Hematopoietic multipotent progenitor cell treated with erythropoietin and hydrocortisone succinate and interleukin-3 and kit ligand, for 6 days (in vitro differentiated cells): ENCODE data around the gene FUOM.
"Not testable (repeated sequence)": the region's sequence is repeated elsewhere in the genome, so short reads cannot be mapped to it uniquely, and the experiment has no call there.

Experiments
- DNase-seq: peaks from one replicate; pipeline ENCODE4 v3.0.0-alpha.2; 2015

Gene FUOM

DNA sequence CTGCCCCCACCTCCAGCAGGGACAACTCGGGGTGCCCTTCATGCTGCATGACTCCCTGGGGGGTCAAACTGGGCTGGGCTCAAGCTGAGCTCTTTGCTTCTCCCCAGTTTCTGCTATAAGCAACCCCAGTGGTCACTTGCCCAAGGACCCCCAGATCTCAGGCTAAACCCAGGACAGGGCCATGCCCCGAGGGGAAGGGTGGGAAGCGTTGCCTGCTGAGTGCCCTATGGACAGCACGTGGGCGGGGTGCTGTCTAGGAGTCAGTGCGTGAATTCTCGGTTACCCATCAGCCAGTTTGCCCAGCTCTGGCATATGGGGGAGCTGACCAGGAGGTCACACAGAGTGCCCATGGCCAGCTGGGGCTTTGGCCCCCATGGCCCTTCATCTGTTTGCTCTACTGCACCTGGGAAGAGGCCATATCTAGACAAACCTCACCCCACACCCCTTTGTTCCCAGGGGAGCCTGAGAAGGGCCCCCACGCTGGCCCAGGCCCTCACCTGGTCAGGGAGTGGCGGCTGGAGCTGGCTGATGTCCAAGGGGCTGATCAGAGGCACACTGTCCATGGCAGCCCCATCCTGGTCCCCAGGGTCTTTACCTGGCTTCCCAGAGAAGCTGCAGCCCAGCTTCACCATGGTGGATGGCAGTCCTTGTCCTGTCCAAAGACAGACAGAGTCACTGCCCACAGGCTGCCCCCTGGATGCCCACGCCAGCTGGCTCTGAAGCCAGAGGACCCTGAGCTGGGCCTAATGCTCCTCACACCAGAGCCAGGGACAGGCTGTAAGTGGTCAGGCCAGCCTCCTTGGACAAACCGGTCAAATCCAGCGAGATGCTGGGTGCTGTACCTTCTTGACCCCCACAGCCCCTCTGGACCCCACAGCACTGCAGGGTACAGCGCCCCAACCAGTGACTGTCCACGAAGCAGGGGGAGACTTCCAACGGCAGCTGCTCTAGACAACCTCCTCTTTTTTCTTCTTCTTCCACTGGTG lies 29.2 kb downstream of the FUOM start:
- no peak for DNase-seq

DNA sequence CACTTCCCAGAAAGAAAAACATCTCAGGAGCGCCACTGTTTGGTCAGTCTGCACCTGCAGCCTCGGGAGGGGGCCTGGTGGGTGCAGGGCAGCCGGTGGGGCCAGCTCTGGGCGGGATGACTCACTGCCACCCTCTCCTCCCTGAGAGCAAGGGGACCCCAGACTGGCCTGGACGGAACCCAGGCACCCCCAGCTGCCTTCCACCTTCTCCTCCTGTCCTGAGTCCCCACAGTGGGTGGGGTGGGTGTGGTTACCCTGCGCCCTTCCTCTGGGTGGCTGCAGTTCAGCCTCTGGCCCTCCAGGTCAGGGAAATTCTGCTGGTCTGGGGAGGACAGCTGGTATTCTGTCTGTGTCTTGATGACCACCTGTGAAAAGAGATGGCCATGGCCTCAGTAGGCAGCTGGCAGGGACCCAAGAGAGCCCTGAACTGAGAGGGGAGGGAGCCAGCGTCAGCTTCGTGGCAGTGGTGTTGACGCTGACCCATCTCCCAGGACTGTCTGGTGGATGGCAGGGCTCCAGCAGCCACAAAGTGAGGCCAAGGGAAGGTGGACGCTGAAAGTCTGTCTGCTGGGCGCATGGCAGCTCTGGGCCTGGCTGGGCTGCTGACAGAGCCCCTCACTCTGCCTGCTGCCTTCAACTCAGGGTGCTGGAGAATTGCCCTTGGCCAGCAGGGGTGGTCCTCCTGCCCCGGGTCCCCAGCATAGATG lies 30.0 kb downstream of the FUOM start:
- no peak for DNase-seq

DNA sequence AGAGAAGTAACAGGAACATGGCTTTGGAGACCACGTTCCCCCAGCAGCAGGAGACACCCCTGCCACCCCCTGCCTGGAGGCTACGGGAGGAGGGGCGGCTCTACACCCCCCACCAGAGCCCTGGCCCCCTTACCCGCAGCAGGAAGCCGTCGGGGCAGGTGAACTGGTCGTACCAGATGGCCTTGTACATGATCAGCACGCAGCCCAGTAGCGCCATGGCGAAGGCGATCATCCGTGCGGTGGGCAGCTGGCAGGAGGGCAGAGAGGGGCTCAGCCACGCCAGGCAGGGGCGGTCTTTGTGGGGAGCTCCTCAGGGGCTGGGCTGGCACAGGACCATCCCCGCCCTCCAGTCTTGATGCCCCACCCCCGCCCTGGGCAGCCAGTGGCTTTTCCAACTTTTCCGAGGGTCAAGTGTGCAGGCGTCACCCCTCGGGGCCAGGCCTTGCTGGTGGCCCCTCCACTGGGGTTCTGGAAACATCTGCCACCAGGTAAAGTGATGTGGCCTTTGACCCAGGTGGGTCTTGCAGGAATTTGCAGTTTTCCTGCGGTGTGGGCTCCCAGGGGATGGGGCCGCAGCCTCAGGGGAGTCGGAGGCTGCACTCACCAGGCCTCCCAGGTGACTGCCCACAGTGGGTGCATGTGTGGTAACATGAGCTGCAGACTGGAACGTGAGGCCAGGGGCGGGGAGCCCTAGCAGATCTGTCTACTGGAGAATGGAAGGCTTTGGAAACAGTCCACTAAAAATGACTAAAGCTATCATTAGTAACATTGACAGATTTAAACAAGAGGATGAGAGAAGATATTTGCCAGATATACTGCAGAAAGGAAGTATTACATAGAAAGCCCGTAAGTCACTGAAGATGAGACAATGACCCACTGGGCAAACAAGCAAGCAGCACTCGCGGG lies 30.8 kb downstream of the FUOM start:
- DNase-seq, result no peak

DNA sequence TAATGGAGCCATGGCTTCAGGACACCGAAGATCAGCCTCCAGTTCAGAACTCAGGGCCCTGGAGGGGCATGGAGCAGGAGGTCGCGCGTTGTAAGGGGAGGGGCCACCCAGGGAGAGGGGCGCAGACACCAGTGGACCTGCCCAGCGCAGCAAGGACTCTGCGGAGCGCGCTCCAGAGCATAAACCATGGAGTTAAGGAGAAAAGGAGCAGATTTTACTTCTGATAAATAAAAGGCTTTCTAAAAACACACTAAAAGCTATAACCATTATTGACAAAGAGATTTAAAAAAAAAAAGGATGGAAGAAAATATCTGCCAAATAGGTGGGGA lies 31.6 kb downstream of the FUOM start:
- no peak for DNase-seq

DNA sequence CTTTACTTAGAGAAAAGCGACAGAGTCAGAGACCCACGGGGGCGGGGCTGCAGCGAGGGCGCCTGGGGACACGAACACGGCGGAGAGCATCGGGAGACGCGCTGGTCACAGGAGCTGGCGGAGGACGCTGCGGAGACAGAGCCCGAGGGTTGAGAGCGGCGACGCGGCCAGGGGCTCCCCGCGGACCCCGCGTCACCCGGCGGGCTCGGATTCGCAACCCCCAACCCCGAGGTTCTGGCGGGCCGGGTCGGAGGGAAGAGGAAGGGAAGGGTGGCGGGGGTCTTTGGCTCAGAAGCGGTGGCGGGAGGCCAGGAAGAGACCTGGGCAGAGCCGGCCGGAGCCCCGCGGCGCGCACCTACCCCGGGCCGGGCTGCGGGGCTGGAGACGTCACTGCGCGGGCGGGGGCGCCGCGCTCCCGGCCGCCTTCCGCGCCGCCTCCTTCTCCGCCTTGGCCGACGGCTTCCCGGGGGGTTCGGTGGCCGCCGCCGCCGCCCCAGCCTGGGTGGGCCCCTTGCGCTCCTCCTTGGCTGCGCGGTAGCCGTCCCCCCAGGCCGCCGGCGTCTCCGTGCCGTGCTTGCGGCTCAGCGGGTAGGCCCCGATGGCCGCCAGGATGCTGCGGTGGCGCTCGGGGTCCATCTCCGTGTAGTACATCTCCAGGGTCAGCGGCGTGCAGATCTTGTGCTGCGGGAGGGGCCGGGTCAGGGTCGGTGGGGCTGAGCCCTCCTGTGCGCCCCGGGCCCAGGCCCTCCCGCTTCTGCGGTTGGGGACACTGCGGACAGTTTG lies 32.2 kb downstream of the FUOM start:
- no peak for DNase-seq

DNA sequence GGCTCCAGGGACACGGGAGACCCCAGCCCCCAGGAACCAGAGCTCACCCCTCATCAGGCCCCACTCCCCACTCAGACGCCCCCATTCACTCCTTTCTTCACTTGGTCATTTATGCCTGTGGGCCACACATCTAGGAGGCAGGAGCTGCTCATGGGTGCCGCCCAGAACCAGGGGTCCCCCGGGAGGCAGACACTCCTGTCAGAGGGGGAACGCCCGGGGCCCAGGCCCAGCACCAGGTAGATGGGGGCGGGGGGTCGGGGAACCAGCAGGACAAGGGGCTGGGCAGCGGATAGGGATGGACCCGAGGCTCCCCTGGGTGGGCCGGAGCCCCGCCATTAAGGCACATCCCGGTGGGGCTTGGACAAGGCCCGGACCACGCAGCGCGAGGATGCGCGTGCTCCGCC lies 33.0 kb downstream of the FUOM start:
- no peak for DNase-seq

DNA sequence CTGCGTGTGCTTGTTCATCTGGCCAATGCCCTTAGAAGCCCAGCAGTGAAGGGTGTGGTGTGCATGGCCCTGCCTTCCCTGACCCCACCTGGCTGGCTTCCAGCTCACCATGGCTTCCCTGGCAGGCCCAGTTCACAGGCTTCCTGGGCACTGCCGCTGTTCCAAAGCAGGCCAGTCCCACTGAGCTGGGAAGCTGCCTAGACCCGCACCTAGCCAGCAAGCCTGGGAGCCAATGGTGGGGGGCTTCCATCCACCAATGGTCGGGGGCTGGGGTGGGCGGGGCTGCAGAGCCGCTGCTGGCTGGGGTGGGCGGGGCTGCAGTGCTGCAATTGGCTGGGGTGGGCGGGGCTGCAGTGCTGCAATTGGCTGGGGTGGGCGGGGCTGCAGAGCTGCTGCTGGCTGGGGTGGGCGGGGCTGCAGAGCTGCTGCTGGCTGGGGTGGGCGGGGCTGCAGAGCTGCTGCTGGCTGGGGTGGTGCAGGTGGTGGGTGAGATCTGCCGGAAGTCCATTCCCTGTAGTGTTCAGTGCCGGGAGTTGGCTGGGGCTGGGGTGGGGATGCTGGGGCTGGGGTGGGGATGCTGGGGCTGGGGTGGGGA lies 33.5 kb downstream of the FUOM start:
- peak; percentile 82 for DNase-seq

DNA sequence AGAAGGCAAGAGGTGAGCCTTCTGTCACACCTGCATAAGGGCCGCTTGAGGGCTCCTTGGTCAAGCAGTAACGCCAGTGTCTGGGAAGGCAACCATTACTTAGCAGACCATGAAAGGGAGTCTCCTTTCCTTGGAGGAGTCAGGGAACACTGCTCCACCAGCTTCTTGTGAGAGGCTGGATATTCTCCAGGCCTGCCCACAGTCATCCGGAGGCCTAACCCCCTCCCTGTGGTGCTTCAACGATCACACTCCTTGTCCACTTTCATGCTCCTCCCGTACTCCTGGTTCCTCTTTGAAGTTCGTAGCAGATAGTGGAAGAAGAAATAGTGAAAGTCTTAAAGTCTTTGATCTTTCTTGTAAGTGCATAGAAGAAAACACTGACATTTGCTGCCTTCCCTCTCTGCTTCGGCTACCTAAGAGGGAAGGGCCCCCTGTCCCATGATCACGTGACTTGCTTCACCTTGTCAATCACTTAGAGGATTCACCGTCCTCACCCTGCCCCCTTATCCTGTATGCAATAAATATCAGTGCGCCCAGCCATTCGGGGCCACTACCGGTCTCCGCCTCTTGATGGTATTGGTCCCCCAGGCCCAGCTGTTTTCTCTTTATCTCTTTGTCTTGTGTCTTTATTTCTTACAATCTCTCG lies 35.6 kb downstream of the FUOM start:
- DNase-seq, result not testable (repeated sequence)

DNA sequence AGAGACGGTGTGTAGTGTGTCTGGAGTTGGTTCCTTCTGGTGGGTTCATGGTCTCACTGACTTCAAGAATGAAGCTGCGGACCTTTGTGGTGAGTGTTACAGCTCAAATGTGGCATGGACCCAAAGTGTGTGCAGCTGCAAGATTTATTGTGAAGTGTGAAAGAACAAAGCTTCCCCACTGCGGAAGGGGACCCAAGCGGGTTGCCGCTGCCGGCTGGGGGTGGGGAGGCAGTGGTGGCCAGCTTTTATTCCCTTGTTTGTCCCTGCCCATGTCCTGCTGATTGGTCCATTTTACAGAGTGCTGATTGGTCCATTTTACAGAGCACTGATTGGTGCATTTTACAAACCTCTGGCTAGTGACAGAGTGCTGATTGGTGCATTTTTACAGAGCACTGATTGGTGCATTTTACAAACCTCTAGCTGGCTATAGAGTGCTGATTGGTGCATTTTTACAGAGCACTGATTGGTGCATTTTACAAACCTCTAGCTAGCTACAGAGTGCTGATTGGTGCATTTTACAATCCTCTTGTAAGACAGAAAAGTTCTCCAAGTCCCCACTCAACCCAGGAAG lies 36.9 kb downstream of the FUOM start:
- not testable (repeated sequence) for DNase-seq

DNA sequence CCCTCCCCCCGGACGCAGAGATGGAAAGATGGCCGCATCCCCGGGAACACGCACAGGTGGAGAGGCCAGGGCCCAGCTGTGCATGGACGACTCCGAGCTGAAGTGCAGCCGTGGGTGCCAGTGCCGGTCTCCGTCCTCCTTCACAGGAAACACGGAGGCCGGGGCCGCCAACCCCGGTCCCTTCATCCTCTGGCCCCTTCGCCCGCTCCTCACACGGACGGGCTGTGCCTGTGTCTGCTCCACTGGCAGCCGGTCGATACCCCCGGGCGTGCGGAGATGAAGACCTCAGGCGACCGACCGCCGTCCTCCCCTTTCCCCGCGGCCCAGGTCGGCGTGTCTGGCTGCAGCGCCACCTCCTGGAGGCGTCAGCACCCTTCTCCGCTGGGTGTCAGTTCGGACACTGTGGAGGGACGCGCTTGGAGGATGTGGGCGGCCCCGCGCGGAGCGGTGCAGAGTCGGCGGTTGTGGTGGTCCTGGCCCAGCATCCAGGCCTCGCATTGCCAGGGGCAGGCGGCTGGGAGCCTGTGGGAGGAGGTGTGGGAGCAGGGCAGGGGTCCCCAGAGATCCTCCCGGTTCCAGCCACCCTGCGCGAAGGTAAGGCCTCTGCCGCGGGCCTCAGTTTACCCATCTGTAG lies 39.2 kb downstream of the FUOM start:
- peak; percentile 79 for DNase-seq

DNA sequence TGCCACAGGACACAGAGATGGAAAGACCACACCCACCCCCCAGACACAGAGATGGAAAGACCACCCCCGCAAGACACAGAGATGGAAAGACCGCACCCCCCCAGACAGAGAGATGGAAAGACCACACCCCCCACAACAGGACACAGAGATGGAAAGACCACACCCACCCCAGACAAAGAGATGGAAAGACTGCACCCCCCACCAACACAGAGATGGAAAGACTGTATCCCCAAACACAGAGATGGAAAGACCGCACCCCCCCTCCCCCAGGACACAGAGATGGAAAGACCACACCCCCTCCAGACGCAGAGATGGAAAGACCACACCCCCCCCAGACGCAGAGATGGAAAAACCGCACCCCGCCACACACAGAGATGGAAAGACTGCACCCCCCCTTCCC lies 41.1 kb downstream of the FUOM start:
- no peak for DNase-seq

DNA sequence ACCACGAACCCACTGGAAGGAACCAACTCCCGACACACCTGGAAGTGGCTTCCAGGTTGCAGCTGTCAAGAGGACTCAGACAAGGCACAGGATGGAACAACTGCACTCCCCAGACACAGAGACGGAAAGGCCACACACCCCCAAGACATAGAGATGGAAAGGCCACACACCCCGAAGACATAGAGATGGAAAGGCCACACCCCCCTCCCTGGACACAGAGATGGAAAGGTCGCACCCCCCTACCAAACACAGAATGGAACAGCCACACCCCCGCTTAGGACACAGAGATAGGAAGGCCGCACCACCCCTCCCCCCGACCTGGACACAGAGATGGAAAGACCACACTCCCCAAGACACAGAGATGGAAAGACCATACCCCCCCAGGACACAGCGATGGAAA lies 41.6 kb downstream of the FUOM start:
- no peak for DNase-seq

DNA sequence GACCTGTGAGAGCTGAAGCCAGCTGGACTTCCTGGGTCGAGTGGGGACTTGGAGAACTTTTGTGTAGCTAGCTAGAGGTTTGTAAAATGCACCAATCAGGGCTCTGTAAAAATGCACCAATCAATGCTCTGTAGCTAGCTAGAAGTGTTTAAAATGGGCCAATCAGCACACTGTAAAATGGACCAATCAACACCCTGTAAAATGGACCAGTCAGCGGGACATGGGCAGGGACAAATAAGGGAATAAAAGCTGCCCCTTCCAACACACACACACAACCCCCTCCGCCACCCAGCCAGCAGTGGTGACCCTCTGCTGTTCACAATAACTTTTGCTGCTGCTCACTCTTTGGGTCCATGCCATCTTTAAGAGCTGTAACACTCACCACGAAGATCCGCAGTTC lies 42.0 kb downstream of the FUOM start:
- DNase-seq, result no peak

DNA sequence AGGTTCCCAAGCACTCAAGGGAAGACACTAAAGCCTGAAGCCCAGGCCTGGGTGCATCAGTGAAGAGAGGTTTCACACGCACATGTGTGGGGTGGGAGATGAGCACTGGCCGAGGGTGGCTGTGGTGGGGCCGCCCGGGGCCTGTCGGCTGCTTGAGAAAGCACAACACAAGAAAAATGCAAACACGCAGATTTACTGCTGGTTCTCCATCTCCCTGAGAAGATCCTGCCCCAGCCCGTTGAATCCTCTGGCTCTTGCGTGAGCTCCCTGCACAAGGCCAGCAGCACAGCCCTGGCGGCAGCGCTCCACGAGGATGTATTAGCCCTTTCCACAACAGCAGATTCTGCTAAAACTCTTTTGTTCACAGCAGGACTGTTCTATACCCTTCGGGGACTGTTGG lies 42.9 kb downstream of the FUOM start:
- DNase-seq, result no peak

DNA sequence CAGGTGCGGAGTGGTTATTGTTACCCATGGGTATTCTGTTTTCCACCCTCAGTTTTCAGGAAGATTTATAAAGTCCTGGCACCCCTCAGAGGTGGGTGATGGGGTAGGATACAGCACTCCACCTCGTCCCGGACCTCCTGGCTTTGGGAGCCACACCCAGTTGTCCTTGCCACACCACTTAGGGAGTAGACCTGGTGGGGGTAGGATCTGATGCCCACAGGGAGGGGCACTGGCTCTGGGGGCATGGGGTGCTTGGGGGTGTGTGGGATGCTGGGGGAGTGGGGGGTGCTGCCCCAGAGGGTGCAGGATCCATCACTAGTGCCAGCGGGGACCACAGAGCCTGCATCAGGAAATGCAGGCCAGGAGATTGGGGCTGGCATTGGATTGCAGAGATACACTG lies 44.6 kb downstream of the FUOM start:
- no peak for DNase-seq

DNA sequence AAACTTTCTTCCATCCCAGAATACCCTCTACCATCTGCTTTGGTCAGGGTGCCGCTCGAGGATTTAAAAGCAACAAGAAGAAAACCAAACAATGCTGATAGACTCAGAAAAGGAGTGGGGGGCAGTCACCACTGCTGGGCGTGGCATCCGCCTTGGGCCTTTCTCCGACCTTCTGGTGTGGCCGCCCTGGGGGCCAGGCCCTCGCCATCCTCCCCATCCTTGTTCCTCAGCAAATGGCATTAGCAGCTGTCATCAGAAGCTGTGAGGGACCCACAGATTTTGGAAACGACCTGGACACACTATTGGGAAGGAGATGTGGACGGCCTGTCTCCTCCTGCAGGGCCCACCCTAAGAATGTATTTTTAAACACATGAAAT lies 45.1 kb downstream of the FUOM start:
- no peak for DNase-seq

DNA sequence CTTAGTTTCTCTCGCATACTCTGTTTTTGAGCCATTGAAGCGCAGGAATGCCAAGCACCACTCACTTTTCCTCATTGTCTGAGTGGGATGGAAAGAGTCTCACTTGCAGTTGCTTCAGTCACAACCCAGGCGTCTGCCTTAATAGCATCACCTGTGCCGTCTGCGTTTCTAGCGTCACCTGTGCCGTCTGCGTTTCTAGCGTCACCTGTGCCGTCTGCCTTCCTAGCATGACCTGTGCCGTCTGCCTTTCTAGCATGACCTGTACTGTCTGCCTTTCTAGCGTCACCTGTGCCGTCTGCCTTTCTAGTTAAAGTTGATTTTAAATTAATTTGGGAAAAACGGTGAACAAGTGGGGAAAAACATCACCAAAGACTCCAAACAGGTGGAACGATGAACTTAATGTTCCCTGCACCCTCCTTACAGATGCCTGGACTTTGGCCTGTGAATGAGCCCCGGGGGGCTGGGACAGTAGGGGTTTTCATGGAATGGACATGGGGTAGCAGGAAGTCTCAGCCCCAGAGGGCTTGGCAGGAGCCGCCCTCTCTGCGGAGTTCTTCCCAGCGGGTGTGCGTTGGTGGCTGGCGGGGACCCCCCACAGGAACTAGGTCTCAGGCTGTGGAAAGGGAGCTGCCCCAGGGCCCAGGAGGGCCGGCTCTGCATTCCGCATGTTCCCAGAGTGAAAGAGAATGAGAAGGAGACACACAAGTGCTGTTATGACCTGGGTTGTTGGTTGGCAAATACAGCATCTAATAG lies 45.6 kb downstream of the FUOM start:
- no peak for DNase-seq

DNA sequence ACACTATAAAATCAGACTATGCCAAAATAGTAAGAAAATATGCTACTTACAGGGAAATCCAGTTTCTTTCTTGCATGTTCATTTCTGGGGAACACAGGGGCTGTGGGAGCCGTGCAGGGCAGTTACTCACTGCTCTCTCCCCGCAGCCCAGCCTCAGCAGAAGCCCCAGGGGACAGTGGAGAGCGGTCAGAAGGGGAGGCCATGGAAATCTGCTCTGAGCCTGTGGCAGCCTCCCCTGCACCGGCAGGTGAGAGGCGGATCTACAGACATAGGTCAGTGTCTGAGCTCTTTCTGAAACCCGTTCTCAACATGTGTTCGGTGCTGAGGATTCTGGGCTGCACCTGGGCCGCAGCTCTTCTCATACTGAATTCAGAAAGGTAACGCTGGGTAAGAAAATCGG lies 46.2 kb downstream of the FUOM start:
- no peak for DNase-seq

DNA sequence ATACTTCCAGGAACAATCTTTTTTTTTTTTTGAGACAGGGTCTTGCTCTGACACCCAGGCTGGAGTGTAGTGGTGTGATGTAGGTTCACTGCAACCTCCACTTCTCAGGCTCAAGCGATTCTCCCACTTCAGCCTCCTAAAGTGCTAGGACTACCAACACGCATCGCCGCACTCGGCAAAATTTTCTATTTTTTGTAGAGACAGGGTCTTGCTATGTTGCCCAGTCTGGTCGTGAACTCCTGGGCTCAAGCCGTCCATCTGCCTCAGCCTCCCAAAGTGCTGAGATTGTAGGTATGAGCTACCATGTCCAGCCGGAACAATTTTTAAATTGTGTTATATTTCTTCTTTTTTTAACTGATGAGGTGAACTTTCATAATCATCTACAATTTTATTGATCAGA lies 47.0 kb downstream of the FUOM start:
- DNase-seq, result no peak

DNA sequence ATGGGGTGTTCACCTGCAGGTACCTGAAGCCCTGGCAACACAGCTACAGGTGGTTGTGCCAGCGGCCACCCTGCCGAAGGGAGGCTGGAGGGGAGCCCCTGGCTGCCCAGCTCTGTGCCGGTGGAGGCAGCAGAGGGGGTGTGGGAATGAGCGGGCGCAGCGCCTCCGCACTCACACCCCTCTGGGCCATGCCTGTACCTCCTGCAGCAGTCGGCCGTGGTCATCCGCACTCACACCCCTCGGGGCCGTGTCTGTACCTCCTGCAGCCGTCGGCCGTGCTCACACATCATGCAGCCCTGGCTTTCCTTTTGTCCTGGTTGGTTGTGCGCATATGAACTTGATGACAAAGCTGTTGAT lies 47.4 kb downstream of the FUOM start:
- DNase-seq, result no peak
